Mesenchymal stem cell (in vitro differentiated cells and primary cell): ENCODE results near the gene SYT2.

Source experiments
- DNase-seq: peaks from one replicate; pipeline ENCODE4 v3.0.0-alpha.2; 2013
- H2AFZ ChIP-seq: one replicate; pipeline ENCODE4 v1.6.1; 2013; ENCODE audit warnings: low read depth, mild to moderate bottlenecking, control low read depth, inconsistent platforms, low read length, moderate library complexity
- H2AK5ac ChIP-seq: 2 replicates; pipeline ENCODE4 v1.6.1; 2013; ENCODE audit warnings: low read length, moderate library complexity, mild to moderate bottlenecking, inconsistent platforms; ENCODE audit not compliant: severe bottlenecking
- H2BK120ac ChIP-seq: one replicate; pipeline ENCODE4 v1.6.1; 2013; ENCODE audit warnings: low read depth, mild to moderate bottlenecking, inconsistent platforms, low read length, moderate library complexity
- H2BK12ac ChIP-seq, 2 experiments: one replicate each; pipeline ENCODE4 v1.6.1; 2013; ENCODE audit warnings: inconsistent platforms in 2 of 2, low read length in 2 of 2, mild to moderate bottlenecking in 2 of 2, moderate library complexity in 2 of 2, control low read depth in 1 of 2
- H2BK15ac ChIP-seq: one replicate; pipeline ENCODE4 v1.6.1; 2013; ENCODE audit warnings: mild to moderate bottlenecking, low read depth, inconsistent platforms; ENCODE audit not compliant: poor library complexity, severe bottlenecking
- H2BK5ac ChIP-seq: 2 replicates; pipeline ENCODE4 v1.6.1; 2013; ENCODE audit warnings: low read depth, mild to moderate bottlenecking, low read length, control low read depth, inconsistent platforms; ENCODE audit not compliant: poor library complexity, severe bottlenecking
- H3K14ac ChIP-seq, 2 experiments: one replicate each; pipeline ENCODE4 v1.6.1; 2013; ENCODE audit warnings: inconsistent platforms in 2 of 2, low read length in 2 of 2, control low read depth in 1 of 2, mild to moderate bottlenecking in 1 of 2, moderate library complexity in 1 of 2
- H3K18ac ChIP-seq, 2 experiments: one replicate each; pipeline ENCODE4 v1.6.1; 2013; ENCODE audit warnings: inconsistent platforms in 2 of 2, low read length in 2 of 2, control low read depth in 1 of 2, low read depth in 1 of 2, mild to moderate bottlenecking in 1 of 2
- H3K23ac ChIP-seq, 2 experiments: one replicate each; pipeline ENCODE4 v1.6.1; 2013; ENCODE audit warnings: inconsistent platforms in 2 of 2, low read length in 2 of 2, mild to moderate bottlenecking in 2 of 2, moderate library complexity in 2 of 2, control low read depth in 1 of 2
- H3K27ac ChIP-seq: 2 replicates; pipeline ENCODE4 v1.5.1; 2013; ENCODE audit warnings: mild to moderate bottlenecking, moderate library complexity, low read length, control low read depth, inconsistent platforms; ENCODE audit not compliant: poor library complexity, severe bottlenecking
- H3K27me3 ChIP-seq, 2 experiments: 2 replicates each; pipeline versions ENCODE4 v1.6.1 to v1.7.0; 2013; ENCODE audit warnings: low read length in 2 of 2, mild to moderate bottlenecking in 2 of 2, moderate library complexity in 2 of 2, control low read depth in 1 of 2, inconsistent platforms in 1 of 2; ENCODE audit not compliant: control insufficient read depth in 1 of 2, insufficient read depth in 1 of 2
- H3K36me3 ChIP-seq, 2 experiments: 2 replicates each; pipeline versions ENCODE4 v1.6.1 to v1.7.0; 2013; ENCODE audit warnings: low read length in 2 of 2, control low read depth in 1 of 2, inconsistent platforms in 1 of 2, low read depth in 1 of 2, mild to moderate bottlenecking in 1 of 2; ENCODE audit not compliant: insufficient read depth in 2 of 2, control insufficient read depth in 1 of 2
- H3K4ac ChIP-seq, 2 experiments: one replicate each; pipeline ENCODE4 v1.6.1; 2013; ENCODE audit warnings: inconsistent platforms in 2 of 2, low read length in 2 of 2, mild to moderate bottlenecking in 2 of 2, moderate library complexity in 2 of 2, control low read depth in 1 of 2, low read depth in 1 of 2
- H3K4me1 ChIP-seq: 2 replicates; pipeline ENCODE4 v1.6.1; 2013; ENCODE audit warnings: low read depth, low read length, control low read depth; ENCODE audit not compliant: control insufficient read depth, insufficient read depth
- H3K4me2 ChIP-seq: 2 replicates; pipeline ENCODE4 v1.6.1; 2013; ENCODE audit warnings: low read length, mild to moderate bottlenecking, inconsistent platforms; ENCODE audit not compliant: poor library complexity, severe bottlenecking
- H3K4me3 ChIP-seq, 2 experiments: 2 replicates each; pipeline versions ENCODE4 v1.5.1 to v1.7.0; 2013; ENCODE audit warnings: low read length in 2 of 2, mild to moderate bottlenecking in 2 of 2, control low read depth in 1 of 2, low read depth in 1 of 2; ENCODE audit not compliant: insufficient read depth in 1 of 2
- H3K79me1 ChIP-seq: replicated peaks from 2 replicates; pipeline ENCODE4 v1.6.1; 2013; ENCODE audit warnings: mild to moderate bottlenecking, control low read depth, low read length, inconsistent platforms; ENCODE audit not compliant: poor library complexity, severe bottlenecking
- H3K9ac ChIP-seq: 2 replicates; pipeline ENCODE4 v1.7.0; 2013; ENCODE audit warnings: mild to moderate bottlenecking, low read length, moderate library complexity
- H3K9me3 ChIP-seq: 2 replicates; pipeline ENCODE4 v1.7.0; 2013; ENCODE audit warnings: mild to moderate bottlenecking, low read length; ENCODE audit not compliant: control insufficient read depth
- H4K8ac ChIP-seq: one replicate; pipeline ENCODE4 v1.6.1; 2013; ENCODE audit warnings: inconsistent platforms, mild to moderate bottlenecking, low read length, moderate library complexity
- H4K91ac ChIP-seq: one replicate; pipeline ENCODE4 v1.6.1; 2013; ENCODE audit warnings: mild to moderate bottlenecking, low read length, inconsistent platforms
- WGBS: methylation state at CpG from one replicate; pipeline ENCODE4 v1.1.7; 2013; ENCODE audit warnings: mixed read lengths; 5-methylcytosine and 5-hydroxymethylcytosine counted together

The SYT2 gene

DNA sequence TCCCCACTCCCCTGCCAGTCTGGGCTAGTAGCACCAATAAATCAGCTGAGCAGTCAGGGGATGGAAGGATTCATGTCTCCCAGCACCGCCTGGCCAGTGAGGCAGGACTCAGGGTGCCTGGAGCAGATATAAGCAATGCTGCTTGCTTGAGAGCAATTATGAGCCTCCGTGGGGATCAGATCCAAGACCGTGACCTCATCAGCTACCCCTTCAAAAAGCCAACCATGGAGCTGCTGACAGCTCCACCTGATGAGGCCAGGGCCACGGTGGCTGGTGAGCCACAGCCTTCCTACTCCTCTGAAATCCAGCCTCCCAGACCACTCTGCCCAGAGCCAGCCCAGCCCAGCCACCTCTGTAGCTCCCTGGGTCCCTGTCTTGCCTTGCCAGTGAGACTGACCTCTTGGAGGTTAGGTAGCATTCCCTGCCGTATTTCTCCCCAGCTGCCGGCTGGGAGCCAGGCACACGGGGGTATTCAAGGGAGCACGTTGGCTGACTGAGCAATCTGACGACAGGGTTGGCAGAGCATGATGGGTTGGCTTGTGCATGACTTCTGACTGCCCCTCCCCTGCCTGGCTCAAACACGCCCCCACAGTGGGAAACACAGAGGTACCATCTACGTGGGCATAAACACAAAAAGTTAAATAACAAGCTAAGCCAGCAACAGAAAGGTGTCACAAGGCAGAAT, 28.4 kb downstream of the SYT2 start:
- H3K23ac ChIP-seq, result no peak overlapping the region
- no peak overlapping the region for H3K4me3 ChIP-seq
- no peak overlapping the region for H3K14ac ChIP-seq
- H3K18ac ChIP-seq, result no peak overlapping the region
- H2BK5ac ChIP-seq, result no peak overlapping the region
- no peak overlapping the region for H3K27ac ChIP-seq
- H3K4me2 ChIP-seq, result no peak overlapping the region
- H3K4me1 ChIP-seq, result peaks cover 5% of the 10 kb centered on the region
- H2BK120ac ChIP-seq, result no peak overlapping the region
- peaks cover 66 to 89% of the 10 kb centered on the region in 2 experiments for H3K27me3 ChIP-seq
- no peak overlapping the region for H4K91ac ChIP-seq
- H2AFZ ChIP-seq, result no peak overlapping the region
- 79% methylated on average over 11 of the region's 11 CpGs for WGBS
- H3K36me3 ChIP-seq, result no peaks in the 10 kb centered on the region
- no peak overlapping the region for H2BK15ac ChIP-seq
- no peak overlapping the region for H2BK12ac ChIP-seq
- no peak for DNase-seq
- H3K79me1 ChIP-seq, result no peaks in the 10 kb centered on the region
- H3K4ac ChIP-seq, result no peak overlapping the region
- H2AK5ac ChIP-seq, result no peak overlapping the region
- no peak overlapping the region for H4K8ac ChIP-seq
- H3K9me3 ChIP-seq, result peaks cover 7% of the 10 kb centered on the region
- no peak overlapping the region for H3K9ac ChIP-seq

GRCh38 chr1:202680586-202681352, 29.5 kb downstream of the SYT2 start:
- no peak for DNase-seq
- H3K14ac ChIP-seq, result no peak overlapping the region

GRCh38 chr1:202679406-202680177, 30.7 kb downstream of the SYT2 start:
- no peaks in the 10 kb centered on the region for H3K79me1 ChIP-seq
- peaks cover 1% of the 10 kb centered on the region for H3K4me1 ChIP-seq
- H3K27me3 ChIP-seq, result peaks cover 66 to 85% of the 10 kb centered on the region in 2 experiments
- H2AK5ac ChIP-seq, result no peak overlapping the region
- H2BK120ac ChIP-seq, result no peak overlapping the region
- H3K9ac ChIP-seq, result no peak overlapping the region
- whole genome bisulfite sequencing, result 55% methylated on average over 4 of the region's 4 CpGs
- no peak overlapping the region for H2BK12ac ChIP-seq
- H3K4ac ChIP-seq, result no peak overlapping the region
- no peaks in the 10 kb centered on the region for H3K36me3 ChIP-seq
- no peak overlapping the region for H3K18ac ChIP-seq
- H2BK5ac ChIP-seq, result no peak overlapping the region
- no peak overlapping the region for H2BK15ac ChIP-seq
- H4K91ac ChIP-seq, result no peak overlapping the region
- H4K8ac ChIP-seq, result no peak overlapping the region
- no peak overlapping the region for H3K4me2 ChIP-seq
- H3K27ac ChIP-seq, result no peak overlapping the region
- DNase-seq, result no peak
- H3K4me3 ChIP-seq, result no peak overlapping the region
- no peak overlapping the region for H2AFZ ChIP-seq
- H3K14ac ChIP-seq, result no peak overlapping the region
- peaks cover 7% of the 10 kb centered on the region for H3K9me3 ChIP-seq
- H3K23ac ChIP-seq, result no peak overlapping the region

More at GRCh38 chr1:202680586-202681352, 29.5 kb downstream of the SYT2 start:
- H2BK120ac ChIP-seq, result no peak overlapping the region
- H2BK12ac ChIP-seq, result no peak overlapping the region
- no peak overlapping the region for H3K4me2 ChIP-seq
- peaks cover 7% of the 10 kb centered on the region for H3K9me3 ChIP-seq
- no peak overlapping the region for H3K9ac ChIP-seq
- no peak overlapping the region for H2BK5ac ChIP-seq
- H2AFZ ChIP-seq, result no peak overlapping the region
- no peak overlapping the region for H4K91ac ChIP-seq
- peaks cover 5% of the 10 kb centered on the region for H3K4me1 ChIP-seq
- WGBS, result 83% methylated on average over 1 of the region's 2 CpGs
- H2BK15ac ChIP-seq, result no peak overlapping the region
- no peaks in the 10 kb centered on the region for H3K36me3 ChIP-seq
- H3K4ac ChIP-seq, result no peak overlapping the region
- no peak overlapping the region for H3K18ac ChIP-seq
- no peak overlapping the region for H3K27ac ChIP-seq
- no peak overlapping the region for H2AK5ac ChIP-seq
- H3K4me3 ChIP-seq, result no peak overlapping the region
- no peaks in the 10 kb centered on the region for H3K79me1 ChIP-seq
- no peak overlapping the region for H4K8ac ChIP-seq
- H3K27me3 ChIP-seq, result peaks cover 65 to 89% of the 10 kb centered on the region in 2 experiments
- no peak overlapping the region for H3K23ac ChIP-seq

DNA sequence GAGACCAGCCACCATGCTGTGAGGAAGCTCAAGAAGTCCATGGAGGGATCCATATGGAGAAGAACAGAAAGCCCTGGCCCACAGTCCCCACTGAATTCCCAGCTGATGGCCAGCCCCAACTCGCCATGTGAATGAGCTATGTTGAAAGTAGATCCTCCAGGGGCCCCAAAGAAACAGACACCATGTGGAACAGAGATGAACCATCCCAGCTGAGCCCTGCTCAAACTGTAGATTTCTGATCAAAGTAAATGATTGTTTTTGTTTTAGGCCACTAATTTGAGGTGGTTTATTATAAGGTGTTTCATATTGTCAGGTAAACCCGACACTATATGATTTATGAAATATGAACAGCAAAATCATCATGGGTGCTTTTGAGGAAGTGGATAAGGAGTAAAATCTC, 32.8 kb downstream of the SYT2 start:
- Histone ChIP-seq H4K8ac (no peak overlapping the region), H2BK5ac (no peak overlapping the region), H4K91ac (no peak overlapping the region), H3K27ac (no peak overlapping the region), H2AFZ (no peak overlapping the region), H3K18ac (no peak overlapping the region), H3K9me3 (peaks cover 7% of the 10 kb centered on the region), H3K79me1 (no peaks in the 10 kb centered on the region), H2BK12ac (no peak overlapping the region), H3K4me3 (no peak overlapping the region), H2AK5ac (no peak overlapping the region), H3K9ac (no peak overlapping the region), H2BK15ac (no peak overlapping the region), H2BK120ac (no peak overlapping the region), H3K4me1 (no peaks in the 10 kb centered on the region), H3K14ac (no peak overlapping the region), H3K4me2 (no peak overlapping the region), H3K36me3 (no peaks in the 10 kb centered on the region), H3K27me3 (peaks cover 64 to 82% of the 10 kb centered on the region in 2 experiments), H3K23ac (no peak overlapping the region), H3K4ac (no peak overlapping the region)
- no peak for DNase-seq
- 71% methylated on average over 2 of the region's 2 CpGs for WGBS
